ENCODE data around the gene PRIMA1.
"Not testable (repeated sequence)": the region's sequence is repeated elsewhere in the genome, so short reads cannot be mapped to it uniquely, and the experiment has no call there.

PRIMA1 gene, protein sequence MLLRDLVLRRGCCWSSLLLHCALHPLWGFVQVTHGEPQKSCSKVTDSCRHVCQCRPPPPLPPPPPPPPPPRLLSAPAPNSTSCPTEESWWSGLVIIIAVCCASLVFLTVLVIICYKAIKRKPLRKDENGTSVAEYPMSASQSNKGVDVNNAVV

DNA sequence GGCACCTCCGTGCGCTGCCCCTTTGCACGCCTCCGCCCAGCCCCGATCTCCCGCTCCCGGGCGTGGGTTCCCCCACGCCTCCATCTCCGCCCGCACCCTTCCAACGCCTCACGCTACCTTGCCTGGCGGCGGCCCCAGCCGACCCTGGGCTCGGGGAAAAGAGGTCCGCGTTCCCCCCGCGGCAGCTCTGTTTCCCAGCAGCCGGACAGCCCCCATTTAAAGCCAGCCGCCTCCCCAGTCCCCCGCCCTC, at the start of gene PRIMA1:
PRIMA1 (minus strand) TSS at position 193 of the 250 bp plus-strand sequence. CDS start 767 bp downstream, outside the sequence.
- no peak for DNase-seq

DNA sequence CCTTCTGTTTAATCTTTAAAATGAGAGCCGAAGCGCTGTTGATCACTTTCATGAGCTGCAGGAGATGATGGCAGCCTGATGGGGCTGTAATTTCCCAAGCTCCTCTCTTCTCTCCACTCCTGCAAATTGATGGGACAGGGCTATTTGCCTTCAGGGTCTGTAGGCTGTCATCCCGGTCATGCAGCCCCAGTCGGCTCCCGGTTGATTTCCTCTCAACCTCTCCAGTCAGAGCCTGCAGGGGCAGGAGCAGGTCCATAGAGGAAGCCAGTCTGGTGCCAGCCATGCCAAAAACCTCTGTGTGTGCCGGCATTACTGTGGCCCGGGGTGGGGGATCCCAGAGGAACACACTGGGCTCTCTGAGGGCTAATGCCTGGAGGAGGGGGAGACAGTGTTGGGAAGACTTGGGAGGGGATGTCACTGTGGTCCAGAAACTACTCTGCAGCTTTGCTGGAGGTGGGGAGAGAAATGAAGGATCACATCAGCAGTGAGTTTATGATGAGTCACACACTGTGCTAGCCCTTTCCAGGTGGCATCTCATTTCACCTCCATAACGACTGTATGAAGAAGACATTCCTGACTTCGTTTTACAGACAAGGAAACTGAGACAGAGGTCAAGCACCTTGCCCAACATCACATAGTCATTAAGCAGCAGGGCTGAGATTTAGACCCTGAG, 46.5 kb upstream of the PRIMA1 start:
- DNase-seq, result no peak

DNA sequence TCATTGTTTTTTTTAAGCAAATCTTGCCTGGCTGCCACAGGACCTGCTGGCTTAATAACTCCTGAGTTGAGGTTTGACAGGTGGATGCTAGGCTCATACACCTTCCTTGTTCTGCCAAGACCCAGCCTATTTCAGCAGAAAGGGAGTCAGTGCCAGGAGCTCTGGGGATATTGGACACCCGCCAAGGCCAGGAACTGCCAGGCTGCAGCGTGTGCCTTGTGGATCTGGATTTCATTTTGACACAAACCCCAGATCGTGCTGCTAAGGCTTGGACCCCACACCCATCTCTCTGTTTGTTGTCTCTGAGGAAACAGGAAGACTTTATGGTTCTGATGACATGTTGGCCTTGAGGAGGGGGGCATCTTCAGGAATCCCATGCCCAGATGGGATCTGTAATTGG, 44.4 kb upstream of the PRIMA1 start:
- no peak for DNase-seq

DNA sequence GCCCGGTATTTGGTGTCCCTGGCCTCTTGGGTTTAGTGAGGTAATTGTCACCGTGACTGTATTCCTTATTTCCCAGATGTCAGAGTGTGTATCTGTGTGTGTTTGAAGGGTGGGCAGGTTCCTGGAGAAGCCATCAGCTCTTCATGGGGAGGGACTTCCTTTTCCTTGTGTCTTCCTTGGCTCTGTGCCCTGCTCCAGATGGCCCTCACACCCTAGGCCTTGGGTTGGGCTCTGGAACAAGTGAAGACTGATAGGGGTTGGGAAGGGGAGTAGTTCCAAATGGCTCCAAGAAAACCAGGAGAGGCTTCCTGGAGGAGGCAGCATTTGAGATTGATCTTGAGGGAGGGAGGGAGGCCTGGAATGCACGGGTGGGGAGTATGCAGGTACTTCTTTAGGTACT, 43.8 kb upstream of the PRIMA1 start:
- DNase-seq, result no peak

DNA sequence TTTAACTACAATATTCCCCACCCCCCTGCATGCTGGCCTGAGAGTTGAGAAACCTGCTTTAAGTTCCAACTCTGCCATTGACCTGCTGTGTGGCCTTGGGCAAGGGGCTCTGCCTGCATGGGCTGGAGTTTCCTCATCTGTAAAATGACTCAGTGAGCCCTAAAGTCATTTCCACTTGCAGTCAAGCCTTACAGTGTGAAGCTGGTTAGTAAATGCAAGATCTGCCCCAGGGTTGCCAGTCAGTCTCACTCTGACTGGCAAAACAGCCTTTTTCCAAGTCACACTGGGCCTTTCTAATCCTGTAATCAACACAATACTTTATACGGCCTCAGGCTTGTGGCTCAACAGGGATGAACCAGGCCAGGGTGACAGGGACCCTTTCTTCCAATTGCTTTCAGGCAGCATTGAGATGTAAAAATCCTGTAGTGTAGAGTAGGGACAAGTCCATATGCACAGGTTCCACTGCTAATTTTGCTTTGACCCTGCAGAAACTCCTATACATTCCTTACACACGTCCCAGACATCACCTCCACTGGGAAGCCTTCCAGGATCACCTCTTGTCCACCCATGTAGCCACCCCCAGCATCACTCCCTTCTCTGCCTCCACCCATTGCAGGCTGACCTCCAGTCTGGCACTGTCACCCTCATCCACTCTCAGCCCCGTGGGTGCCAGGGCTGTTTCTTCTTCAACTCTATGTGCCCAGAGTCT, 42.6 kb upstream of the PRIMA1 start:
- DNase-seq, result no peak

DNA sequence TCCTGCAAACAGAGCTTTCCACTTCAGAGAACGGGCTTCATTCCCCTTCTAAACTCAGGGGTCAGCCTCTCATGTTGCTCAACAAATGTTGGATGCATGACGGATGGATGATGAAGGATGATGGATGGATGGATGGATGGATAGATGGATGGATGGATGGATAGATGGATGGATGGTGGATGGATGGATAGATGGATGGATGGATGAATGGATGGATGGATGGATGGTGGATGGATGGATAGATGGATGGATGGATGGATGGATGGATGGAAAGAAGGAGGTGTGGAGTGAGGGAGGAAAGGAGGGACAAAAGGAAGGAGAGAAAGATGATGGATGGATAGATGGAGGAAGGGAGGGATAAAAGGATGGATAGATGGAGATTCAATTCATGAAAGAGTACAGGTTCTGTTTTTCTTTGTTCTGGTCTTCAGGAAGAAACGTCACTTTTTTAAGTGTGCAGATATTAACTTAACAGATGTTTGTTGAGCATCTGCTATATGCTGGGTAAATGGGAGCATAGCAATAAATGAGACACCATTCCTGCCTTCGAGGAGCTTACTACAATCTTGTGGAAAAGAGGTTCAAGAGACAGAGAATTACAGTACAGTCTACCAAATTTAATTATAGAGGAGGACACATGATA, 41.7 kb upstream of the PRIMA1 start:
- no peak for DNase-seq

DNA sequence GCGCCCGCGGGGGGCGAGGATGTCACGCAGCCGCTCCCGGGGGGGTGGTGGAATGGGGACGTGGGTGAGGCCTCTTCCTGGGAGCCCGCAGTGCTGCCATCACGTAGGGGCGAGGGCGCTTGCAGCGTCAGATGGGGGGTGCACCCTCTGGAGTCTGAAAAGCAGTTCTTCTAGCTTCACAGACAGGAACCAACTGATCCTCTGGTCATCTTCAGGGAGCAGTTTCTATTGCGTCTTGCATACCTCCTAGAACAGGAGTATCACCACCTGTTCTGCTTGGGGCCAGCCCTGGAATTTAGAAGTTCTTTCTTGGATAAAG, 36.9 kb upstream of the PRIMA1 start:
- DNase-seq, result no peak

DNA sequence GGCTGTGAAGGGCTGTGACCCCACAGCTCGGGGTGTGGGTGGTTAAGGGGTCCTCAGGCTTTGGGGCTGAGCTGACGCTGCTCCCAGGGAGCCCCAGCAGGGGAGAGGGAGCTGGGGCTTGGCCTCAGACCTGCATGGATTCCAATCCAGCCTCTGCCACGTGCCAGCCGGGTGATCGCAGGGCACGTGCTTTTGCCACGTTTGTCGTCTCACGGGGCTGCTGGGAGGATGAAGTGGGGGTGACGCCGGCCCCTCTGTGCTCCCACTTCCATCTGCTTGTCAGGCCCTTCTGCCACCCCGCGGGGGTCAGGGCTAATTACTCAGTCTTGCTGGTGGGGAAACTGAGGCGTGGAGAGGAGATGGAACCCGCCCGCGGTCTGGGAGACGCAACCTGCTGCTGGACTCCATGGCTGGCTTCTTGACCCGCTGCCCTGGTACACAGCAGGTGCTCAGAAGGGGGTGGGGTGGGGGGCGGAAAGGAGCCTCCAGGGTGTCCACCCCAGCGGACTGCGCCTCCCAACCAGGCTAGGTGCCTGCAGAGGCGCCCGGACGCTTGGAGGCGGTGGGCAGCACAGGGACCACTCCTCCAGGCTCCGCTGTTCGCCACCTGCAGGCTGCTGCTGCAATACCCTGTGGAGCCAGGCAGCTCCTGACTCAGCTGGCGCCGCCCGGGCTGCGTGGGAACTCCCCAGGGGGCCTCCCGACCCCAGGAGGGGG, 36.4 kb upstream of the PRIMA1 start:
- no peak for DNase-seq

DNA sequence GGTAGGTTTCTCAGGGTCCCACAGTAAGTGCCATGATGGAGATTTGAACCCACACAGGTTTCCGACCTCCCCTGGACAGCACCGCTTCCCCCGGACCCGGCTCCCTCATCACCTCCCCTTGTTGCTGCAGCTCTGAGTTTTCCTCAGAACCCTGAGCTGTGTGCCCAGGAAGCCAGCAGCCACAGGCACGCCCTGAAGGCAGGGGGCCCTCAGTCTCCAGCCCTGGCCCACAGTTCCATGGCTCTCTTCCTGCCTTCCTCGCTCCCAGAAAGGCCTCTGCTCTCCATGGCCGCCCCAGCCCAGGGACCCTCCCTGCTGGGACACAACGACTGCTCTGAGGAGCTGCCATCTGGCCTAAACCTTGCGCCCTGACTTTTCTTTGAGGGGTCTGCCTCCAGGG, 35.8 kb upstream of the PRIMA1 start:
- no peak for DNase-seq

DNA sequence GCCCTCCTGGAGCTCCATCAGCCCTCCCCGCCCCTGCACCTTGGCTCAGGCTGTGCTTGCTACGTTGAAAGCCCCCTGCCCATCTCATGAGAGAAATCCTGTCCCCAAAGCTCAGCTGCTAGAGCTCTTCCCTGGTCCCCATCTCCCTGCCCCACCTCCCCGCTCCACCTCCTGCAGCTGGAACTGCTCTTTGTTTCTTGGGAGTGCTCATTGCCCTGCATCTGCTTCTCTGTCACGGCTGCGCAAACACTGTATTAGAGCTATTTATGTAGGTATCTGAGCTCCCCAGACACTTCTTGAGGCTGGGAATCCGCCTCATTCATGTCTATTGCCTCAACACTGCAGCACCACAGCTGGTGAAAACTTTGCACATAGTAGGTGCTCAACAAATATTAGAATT, 32.8 kb upstream of the PRIMA1 start:
- no peak for DNase-seq

DNA sequence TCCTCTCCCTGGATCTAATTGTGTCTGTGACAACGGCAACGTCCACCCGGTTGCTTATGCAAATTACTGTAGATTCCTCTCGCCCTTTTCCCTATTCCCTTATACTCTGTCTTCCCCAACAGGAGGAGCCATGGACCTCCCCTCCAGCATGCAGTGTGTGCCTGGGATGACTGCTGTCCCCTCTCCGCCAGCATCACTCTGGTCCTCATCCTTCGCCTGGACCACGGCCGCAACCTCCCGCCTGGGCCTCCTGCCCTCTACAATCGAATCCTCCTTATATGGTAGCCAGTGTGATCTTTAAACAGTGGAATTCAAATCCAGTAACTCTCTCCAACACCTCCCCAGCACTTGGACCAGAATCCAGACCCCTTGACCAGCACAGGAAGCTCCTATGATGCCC, 30.6 kb upstream of the PRIMA1 start:
- no peak for DNase-seq

DNA sequence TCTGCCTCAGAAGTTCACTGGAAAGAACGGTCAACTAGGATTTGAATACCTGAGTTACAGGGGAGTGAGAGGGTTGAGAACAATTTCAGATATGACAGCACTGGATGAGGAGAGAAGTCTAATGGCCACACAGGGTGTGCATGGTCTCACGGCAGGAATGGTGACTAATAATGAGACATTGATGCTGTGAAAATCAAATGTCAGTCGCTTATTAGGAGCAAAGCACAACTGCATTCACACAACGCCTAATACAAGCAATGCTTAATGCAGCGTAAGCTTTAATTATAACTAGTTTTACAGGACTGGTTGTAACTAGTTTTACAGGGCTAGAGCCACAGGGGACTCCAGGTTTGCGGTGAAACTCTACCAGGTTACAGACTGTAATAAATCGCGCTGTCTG, 23.4 kb upstream of the PRIMA1 start:
- no peak for DNase-seq

DNA sequence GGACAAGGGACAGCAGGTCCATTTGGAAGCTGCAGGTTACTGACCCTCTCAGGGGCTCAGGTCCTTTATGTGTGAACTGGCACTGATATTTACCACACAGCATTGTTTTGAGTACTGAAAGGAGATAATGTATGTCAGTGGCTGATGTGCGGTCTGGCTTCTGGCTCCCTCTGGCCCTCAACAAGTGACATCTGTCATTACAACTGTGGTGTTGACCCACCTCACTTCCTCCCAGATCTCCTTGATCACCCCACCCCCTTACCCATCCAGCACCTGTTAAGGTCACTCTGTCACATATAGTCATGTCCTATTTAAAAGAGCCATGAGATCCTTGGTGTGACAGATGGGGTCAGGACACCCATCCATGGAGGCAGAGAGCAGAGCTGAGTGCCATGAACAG, 22.7 kb upstream of the PRIMA1 start:
- DNase-seq, result no peak

DNA sequence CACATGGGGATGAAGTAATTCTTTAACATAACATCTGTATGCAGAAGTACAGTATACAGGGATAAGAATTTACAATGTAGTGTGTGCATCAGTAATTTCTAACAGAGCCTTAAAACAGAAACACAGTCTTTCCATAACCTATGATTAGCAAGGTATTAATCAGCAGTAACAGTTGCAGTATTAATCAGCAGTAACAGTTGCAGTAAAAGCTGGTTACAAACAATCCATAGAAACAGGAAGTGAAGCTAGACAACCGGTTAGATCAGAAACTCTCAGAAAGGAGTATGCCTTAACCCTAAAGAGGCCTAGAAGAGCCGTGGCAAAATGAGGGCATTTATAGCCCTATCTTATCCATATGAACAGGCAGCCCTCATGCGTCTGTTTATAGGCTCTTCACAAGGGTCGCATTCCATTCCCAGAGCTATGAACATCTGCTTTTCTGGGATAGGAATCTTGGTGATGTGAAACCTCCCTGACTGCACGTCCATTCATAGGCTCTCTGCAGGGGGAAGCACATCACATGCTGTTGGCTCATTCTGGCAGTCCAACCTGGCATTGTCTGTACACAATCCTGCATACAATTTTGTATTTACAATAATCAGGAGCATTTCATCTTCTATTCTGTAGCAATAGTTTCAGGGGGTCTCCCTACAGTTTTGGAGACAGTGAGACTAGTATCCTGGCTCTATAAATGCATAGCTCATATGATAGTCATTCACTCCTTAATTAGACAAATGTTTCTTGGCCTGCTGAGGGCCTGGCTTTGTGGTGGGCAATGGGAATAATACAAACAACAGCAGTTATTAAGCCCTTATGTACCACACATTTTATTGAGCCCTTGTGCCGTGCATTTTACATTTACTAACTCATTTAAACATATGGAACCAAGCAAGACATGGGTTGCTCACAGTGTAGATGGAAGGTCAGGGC, 21.5 kb upstream of the PRIMA1 start:
- not testable (repeated sequence) for DNase-seq

DNA sequence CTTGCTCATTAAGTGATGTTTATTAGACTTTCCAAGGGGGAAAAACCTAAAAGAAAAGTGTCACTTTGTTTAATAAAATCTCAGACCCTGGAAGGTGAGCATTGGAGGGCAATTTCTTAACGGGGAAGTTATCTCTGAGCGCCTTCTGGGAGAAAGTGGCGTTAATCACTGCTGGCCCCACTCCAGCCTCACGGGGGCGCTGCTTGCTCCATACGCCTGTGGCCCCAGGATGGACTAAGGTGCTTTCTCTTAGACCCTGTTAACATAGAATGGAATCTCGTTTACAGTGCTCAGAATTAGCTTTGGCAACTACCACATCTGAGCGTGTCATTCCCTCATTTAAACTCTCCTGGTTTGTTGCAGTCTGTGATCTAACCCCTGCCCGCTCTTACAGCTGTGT, 16.4 kb upstream of the PRIMA1 start:
- no peak for DNase-seq

DNA sequence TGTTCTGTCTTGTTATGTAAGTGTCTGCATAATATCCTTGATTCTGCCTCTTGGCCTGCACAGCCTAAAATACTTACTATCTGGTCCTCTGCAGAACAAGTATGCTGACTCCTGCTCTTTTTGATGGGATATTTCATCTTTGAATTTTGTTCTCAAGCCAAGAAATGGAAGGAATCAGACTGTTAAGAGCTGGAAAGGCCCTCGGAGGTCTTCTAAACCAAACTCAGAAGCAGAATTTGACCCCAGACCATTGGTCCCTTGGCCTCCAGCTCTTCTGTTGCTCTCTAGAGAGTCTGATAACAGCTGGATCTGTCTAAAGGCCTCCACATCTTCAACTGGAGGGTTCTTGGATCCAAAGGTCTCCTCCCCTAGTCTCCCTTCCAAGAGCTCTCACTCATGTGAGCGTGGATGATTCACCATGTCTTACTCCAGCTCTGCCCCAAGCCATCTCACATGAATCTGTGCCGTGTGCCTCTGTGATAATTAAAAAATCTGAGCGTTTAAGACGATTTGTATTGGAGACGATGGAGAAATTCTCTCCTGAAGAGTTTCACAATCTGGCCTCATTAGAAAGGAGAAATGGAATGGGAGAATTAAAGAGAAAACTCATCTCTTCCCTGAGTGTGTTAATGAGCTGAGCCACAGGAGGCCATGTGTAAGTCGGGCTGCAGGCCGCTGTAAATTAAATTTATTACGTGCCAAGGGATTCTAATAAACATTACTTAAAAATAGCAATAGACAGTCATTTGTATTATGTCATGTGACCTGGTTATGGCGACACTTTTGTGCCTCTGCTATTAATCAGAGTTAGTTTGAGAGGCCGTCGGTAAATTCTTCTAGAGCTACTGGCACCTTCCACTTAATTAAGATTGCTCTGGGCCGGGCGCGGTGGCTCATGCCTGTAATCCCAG, 15.4 kb upstream of the PRIMA1 start:
- DNase-seq, result no peak

DNA sequence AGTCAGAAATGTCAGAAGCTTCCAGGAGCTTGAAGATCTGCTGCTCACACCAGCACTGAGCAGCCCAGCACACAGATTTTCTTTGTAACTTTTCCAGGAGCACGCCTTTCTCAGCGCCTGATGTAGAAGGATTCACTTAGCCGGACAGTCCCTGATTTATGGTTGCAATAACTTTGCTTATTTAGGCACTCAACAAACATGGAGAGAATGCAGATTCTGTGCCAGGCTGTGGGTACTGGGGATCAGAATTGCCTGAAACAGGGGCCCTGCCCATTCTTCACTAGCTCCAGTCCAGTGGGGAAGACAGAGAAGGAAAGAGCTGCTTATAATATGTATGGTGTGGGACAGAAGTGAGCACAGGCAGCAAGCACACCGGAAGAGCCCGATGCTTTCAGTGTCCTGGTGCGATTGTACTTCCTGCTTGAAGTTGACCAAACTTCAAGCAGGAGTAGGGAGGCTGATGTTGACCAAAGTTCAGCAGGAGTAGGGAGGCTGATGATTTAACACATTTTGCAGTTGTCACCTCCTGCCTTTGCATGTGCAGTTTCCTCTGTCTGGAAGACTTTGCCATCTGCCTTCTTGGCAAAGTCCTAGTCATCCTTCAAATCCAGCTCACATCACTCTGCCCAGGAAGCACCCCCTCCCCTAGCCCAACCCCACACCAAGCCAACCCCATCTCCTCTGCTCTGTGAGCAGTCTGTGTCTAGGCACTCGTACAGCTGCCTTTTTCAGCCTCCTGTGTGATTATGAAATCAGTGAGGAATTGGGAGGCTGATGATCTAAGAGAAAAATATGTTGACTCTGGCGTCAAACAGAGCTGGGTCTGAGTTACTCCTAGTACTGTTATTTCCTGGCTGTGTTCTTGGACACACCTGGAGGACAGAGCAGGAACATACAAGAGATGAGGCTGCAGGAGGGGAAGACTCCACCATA, 12.0 kb upstream of the PRIMA1 start:
- no peak for DNase-seq

DNA sequence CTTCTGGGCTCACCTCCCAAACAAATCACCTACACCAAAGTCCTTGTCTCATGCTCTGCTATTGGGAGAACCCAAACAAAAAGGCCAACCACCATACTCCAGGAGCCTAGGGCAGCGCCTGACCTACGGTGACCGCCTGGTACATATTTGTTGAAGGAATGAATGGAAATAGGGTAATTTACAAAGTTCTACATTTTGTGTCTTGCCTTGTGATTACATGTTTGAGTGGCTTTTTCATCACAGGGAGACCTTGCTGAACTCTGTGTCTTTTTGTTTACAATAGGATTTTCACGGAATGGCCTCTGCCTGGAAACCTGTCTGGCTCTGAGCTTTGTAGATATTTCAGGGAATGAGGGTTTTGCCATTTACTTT, 11.3 kb upstream of the PRIMA1 start:
- DNase-seq, result no peak

DNA sequence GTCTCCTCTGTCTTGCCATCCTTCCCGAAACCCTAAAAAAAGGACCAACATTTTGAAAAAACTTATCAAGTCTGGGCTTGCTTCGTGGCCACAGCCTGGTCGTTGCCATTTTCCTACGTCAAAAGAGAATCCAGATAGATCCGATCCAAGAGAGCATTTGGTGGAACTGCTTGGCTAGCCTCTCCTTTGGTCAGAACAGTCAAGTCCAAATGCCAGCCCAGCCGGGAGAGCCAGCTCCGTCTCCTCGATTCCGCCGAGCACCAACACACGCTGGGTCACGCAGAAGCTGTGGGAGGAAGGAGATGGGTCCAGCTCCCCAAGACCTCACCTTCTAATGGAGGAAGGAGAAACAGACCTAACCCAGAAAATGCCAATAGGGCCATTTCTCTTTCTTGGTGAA, 9.3 kb upstream of the PRIMA1 start:
- no peak for DNase-seq

DNA sequence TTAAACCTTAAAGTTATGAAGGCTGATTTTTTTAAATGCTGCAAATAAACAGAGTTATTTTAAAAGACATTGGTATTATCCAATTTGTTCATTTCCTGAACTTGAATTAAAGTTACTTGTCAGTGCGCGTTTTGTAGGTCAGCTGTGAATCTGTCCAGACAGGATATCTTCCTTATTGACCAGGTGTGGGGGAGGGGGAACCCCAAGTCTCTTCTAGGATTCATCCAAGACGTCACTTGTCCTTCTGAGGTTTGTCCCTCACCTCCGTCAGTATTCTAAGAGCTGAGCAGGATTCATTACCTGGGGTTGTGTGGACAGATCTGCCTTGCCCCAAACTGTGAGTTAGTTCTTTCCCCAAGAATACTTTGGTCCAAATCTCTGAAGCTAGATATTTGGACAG, 8.8 kb upstream of the PRIMA1 start:
- no peak for DNase-seq

All from cortex of kidney (tissue), 1 donor.